ENCODE measurements around the gene ITIH4. TPM values are rescaled to one million over a fixed set of nuclear protein-coding genes. Genes with fewer than 3 reads are reported as not detected.

ITIH4 gene
- 0.84 and 1.7 TPM in 2 replicates for total RNA-seq (2011; cell fraction: chromatin; rRNA removed; ENCODE audit: low replicate concordance)
- total RNA-seq (2011; cell fraction: nucleolus; rRNA removed) = 0.53 TPM in 1 of 2 replicates, not detected in the other
- 1.1 and 1.3 TPM in 2 replicates for total RNA-seq (2011; cell fraction: nucleoplasm; rRNA removed)
- total RNA-seq (2014; rRNA removed) (0.09 TPM in 1 of 2 replicates, not detected in the other), total RNA-seq (2014; rRNA removed; fragmentation: Illumina TruSeq; extraction: Trizol) (not detected in 2 replicates), total RNA-seq (2015; rRNA removed; fragmentation: Illumina TruSeq; extraction: Trizol) (not detected in 2 replicates), total RNA-seq (2021) (0.62 and 0.96 TPM in 2 replicates), polyA plus RNA-seq (2011; rRNA removed) (0.20 TPM in 1 of 2 replicates, not detected in the other), polyA plus RNA-seq (2014; fragmentation: Illumina TruSeq; extraction: Trizol) (not detected in 2 replicates), polyA plus RNA-seq (2014; fragmentation: Nextera tagmentation; extraction: Ambion mirVana) (not detected), polyA plus RNA-seq (2014; rRNA removed) (not detected in 2 replicates), polyA minus RNA-seq (2011; rRNA and poly(A)+ RNA removed) (not detected in 2 replicates), Bru-seq, nascent RNA (not detected), BruChase-seq, experiment 1, labeled RNA remaining after a 2-hour chase (not detected), BruChase-seq, experiment 2, labeled RNA remaining after a 6-hour chase (not detected)
- polyA plus RNA-seq (2011; cell fraction: cytosol; rRNA removed) = 0.07 TPM in 1 of 2 replicates, not detected in the other
- polyA plus RNA-seq (2011; cell fraction: nucleus; rRNA removed) = 0.28 and 0.39 TPM in 2 replicates
- 0.05 and 1.1 TPM in 2 replicates for polyA plus RNA-seq (2012)
- not detected in 2 replicates for polyA minus RNA-seq (2011; cell fraction: cytosol; rRNA and poly(A)+ RNA removed)
- polyA minus RNA-seq (2011; cell fraction: nucleus; rRNA and poly(A)+ RNA removed) = not detected in 2 replicates
- long read RNA-seq, experiment 1 = 0 reads
- long read RNA-seq, experiment 2 = 0 reads
- long read RNA-seq, experiment 3 = 0 reads

DNA sequence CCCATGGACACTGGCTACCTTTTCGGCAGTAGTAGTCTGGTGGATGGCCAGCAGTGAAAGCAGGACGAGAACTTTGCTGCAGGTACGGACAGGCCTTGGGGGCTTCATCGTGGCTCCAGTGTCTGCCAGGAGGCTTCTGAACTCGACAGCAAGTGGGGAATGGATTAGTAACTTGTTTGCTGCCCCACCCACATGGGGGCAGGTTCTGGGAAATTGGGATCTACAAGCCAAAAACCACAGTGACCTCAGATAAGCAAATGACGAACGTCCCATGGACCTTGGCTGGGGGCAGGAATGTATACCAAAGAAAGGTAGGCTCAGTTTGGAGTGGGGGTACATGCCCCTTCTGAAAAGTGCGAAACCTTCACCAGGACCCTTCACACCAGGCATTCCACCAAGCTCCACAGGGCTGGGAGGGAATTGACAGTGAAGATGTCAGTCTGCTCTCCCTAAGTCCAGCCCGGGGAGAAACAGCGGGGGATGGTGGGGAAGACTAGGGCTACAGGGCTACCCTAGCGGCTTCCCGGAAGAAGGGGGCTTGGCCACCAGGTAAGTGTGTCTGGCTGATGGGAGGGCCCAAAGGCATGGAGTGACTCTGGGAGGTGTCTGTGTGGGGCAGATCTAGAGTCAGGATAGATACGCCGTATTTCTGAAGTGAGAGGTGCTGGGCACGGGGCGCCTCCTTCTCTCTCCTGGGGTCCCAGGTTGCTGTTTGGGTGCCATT lies at the start of gene ITIH4:
Gene ITIH4 (minus strand): TSS at position 138 of the 724 bp plus-strand sequence. CDS start 30 bp downstream, at position 108.
- in situ Hi-C loops (cut with MboI) = no loop called here
- Histone ChIP-seq H2AFZ (ENCODE audit: low read depth, low read length) (peak within 1 kb of the TSS; percentile 65), H3K36me3 (ENCODE audit: control insufficient read depth, insufficient read depth, low read length) (no peaks in the 10 kb centered on the region), H3K9ac (ENCODE audit: insufficient read depth in 1 of 2, low read depth in 2 of 2, low read length in 2 of 2) (peak within 1 kb of the TSS in 1 of 2 experiments; percentile 76; a peak in 2 of 4 replicates), H3K4me1 (replicated peaks in 1 of 2; ENCODE audit: control insufficient read depth in 2 of 2, insufficient read depth in 2 of 2, low read length in 2 of 2) (peaks cover 15 to 20% of the 10 kb centered on the region in 2 experiments), H4K20me1 (replicated peaks; ENCODE audit: control insufficient read depth, insufficient read depth, low read length) (no peaks in the 10 kb centered on the region; the same call in 1 of the 2 replicates), H3K4me2 (ENCODE audit: insufficient read depth, low read length) (peak within 1 kb of the TSS; percentile 57), H3K27me3 (ENCODE audit: control insufficient read depth in 2 of 2, insufficient read depth in 2 of 2, low read length in 2 of 2) (peaks cover 0 to 36% of the 10 kb centered on the region in 2 experiments; a peak in 4 of 5 replicates), H3K9me3 (replicated peaks; ENCODE audit: control insufficient read depth, insufficient read depth, low read depth, low read length) (no peaks in the 10 kb centered on the region), H3K27ac (ENCODE audit: extremely low read depth, low read depth, low read length) (no peak within 1 kb of the TSS), H3K9me1 (ENCODE audit: control insufficient read depth, insufficient read depth, low read length) (no peaks in the 10 kb centered on the region), H3K4me3 (no peak within 1 kb of the TSS), H3K79me2 (ENCODE audit: control insufficient read depth, insufficient read depth, low read length) (no peaks in the 10 kb centered on the region)
- intact Hi-C loops (cut with micrococcal nuclease) = loop anchor here (5.0 kb wide), 1 partner anchor 88 kb away; no protein-coding TSS in a partner anchor
- no TSS peak for BruUV-seq (replicated peaks)
- ChIA-PET POLR2A (no interaction called here), CTCF (ENCODE audit: low intra/inter-chr PET ratio) (no interaction called here)
- FAIRE-seq = no peak
- WGBS (ENCODE audit: insufficient coverage, low coverage, missing lambda C conversion rate) = 12% methylated on average over 13 of the region's 16 CpGs
- ATAC-seq = peak; percentile 28
- DNase-seq (ENCODE audit: extremely low read depth in 1 of 4, low spot score in 3 of 4) = peak; percentile 26 to 52 (median 44)
- peak; percentile 42; the same call in 1 of the 2 replicates for TF ChIP-seq CXXC5 (CRISPR knock-in tag; IDR thresholded peaks at IDR 0.05)
- TF ChIP-seq NR2C2 (CRISPR knock-in tag; IDR thresholded peaks at IDR 0.05) = no peak
- TF ChIP-seq NR2C2 (tag; IDR thresholded peaks at IDR 0.05) = peak; percentile 25; the same call in 1 of the 2 replicates
- TF ChIP-seq, protein P1, sequence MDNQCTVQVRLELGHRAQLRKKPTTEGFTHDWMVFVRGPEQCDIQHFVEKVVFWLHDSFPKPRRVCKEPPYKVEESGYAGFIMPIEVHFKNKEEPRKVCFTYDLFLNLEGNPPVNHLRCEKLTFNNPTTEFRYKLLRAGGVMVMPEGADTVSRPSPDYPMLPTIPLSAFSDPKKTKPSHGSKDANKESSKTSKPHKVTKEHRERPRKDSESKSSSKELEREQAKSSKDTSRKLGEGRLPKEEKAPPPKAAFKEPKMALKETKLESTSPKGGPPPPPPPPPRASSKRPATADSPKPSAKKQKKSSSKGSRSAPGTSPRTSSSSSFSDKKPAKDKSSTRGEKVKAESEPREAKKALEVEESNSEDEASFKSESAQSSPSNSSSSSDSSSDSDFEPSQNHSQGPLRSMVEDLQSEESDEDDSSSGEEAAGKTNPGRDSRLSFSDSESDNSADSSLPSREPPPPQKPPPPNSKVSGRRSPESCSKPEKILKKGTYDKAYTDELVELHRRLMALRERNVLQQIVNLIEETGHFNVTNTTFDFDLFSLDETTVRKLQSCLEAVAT (IDR thresholded peaks at IDR 0.05) = peak in 1 of 2 experiments; percentile 83; a peak in 2 of 4 replicates
- no peak for TF ChIP-seq SMAD4 (CRISPR knock-in tag; conservative IDR thresholded peaks at IDR 0.05)
- no peak for TF ChIP-seq ZKSCAN1 (IDR thresholded peaks at IDR 0.05; ENCODE audit: low read depth, low read length)
- TF ChIP-seq SMARCA4 (IDR thresholded peaks at IDR 0.05) = peak; percentile 34; the same call in 1 of the 2 replicates
- TF ChIP-seq HES1 (IDR thresholded peaks at IDR 0.05; ENCODE audit: low read depth) = 0 out of 2 replicates have a peak, but pooled peaks have one; percentile 41
- TF ChIP-seq CTBP1 (IDR thresholded peaks at IDR 0.05; ENCODE audit: borderline replicate concordance) = peak; percentile 65; the same call in 1 of the 2 replicates
- TF ChIP-seq, protein P2, sequence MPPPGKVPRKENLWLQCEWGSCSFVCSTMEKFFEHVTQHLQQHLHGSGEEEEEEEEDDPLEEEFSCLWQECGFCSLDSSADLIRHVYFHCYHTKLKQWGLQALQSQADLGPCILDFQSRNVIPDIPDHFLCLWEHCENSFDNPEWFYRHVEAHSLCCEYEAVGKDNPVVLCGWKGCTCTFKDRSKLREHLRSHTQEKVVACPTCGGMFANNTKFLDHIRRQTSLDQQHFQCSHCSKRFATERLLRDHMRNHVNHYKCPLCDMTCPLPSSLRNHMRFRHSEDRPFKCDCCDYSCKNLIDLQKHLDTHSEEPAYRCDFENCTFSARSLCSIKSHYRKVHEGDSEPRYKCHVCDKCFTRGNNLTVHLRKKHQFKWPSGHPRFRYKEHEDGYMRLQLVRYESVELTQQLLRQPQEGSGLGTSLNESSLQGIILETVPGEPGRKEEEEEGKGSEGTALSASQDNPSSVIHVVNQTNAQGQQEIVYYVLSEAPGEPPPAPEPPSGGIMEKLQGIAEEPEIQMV (tag; conservative IDR thresholded peaks at IDR 0.05; ENCODE audit: low read depth) = no peak
- peak; percentile 21; the same call in 1 of the 2 replicates for TF ChIP-seq MTA3 (IDR thresholded peaks at IDR 0.05; ENCODE audit: borderline replicate concordance)
- TF ChIP-seq ARID1B (IDR thresholded peaks at IDR 0.05) = peak; percentile 23; the same call in 1 of the 2 replicates

Measured in K562 (cell line).